Lower leg skin (tissue), 3 donors: Measurements from ENCODE around the gene DOCK10.

Experiments used
- CTCF ChIP-seq, 3 donors: fragments of 450-650 bp; IDR thresholded peaks; one replicate each; pipeline ENCODE4 v1.5.1; 2016; ENCODE audit warnings: antibody characterized with exemption in 3 of 3, mild to moderate bottlenecking in 3 of 3, moderate library complexity in 2 of 3
- POLR2A ChIP-seq, 2 donors: fragments of 450-650 bp; IDR thresholded peaks; one replicate each; pipeline ENCODE4 v1.6.1; 2016 to 2017; ENCODE audit warnings: antibody characterized with exemption in 2 of 2, mild to moderate bottlenecking in 1 of 2, moderate library complexity in 1 of 2

DNA sequence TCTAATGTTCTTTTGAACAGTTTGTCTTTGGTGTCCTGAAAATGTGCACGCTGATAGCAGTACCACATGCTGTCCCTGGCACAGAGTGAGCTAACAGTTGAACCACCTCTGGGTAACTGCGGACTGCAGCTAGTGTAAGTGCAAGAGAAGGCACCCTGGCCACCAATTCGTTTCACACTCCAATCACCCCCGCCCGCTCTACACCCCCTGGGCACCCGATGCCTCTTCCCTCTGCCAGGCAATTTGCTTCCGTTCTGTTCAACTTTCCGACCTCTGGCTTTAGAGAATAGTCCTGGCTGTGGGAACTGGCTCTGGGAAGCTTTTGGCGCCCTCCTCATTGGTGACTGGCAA lies 1.4 kb downstream of the DOCK10 start:
- no peak for TF ChIP-seq POLR2A (IDR thresholded peaks at IDR 0.05)
- no peak for TF ChIP-seq CTCF (IDR thresholded peaks at IDR 0.05)
